ENCODE results near the gene TKT. TPM values are rescaled to one million over a fixed set of nuclear protein-coding genes. Genes with fewer than 3 reads are reported as not detected.

TKT gene
- total and polyA plus RNA-seq, 2 experiments from 2014 or later, result 584 to 1,411 TPM

- no peaks in the 10 kb centered on the region for H3K4me1 ChIP-seq (ENCODE audit: insufficient read depth)
- no peaks in the 10 kb centered on the region for H3K27me3 ChIP-seq (ENCODE audit: insufficient read depth)
- no peak for TF ChIP-seq JUNB (IDR thresholded peaks at IDR 0.05; ENCODE audit: unreplicated experiment)
- peak; percentile 96 to 99 for TF ChIP-seq CTCF (conservative IDR thresholded peaks at IDR 0.05; ENCODE audit: low read depth in 2 of 2)
- TF ChIP-seq POLR2AphosphoS5 (IDR thresholded peaks at IDR 0.05; ENCODE audit: low read depth), result no peak
- no peaks in the 10 kb centered on the region for H3K79me2 ChIP-seq (replicated peaks; ENCODE audit: insufficient read depth)
- Mint-ChIP-seq H3K27me3 (ENCODE audit: insufficient read depth, low read depth, poor library complexity) (peaks cover 51% of the 10 kb centered on the region), H3K27ac (peak overlapping the region; percentile 56; the same call in 1 of the 2 replicates), H3K4me1 (peaks cover 10% of the 10 kb centered on the region), H3K9me3 (0 out of 3 replicates have a peak, but pooled peaks cover 3% of the 10 kb centered on the region), H3K4me3 (no peak overlapping the region), H3K36me3 (ENCODE audit: low read depth) (peaks cover 35% of the 10 kb centered on the region)
- no peaks in the 10 kb centered on the region for H3K9me2 ChIP-seq (ENCODE audit: insufficient read depth)
- 0 out of 2 replicates have a peak, but pooled peaks cover 8% of the 10 kb centered on the region for H4K20me1 ChIP-seq (replicated peaks; ENCODE audit: insufficient read depth)
- ATAC-seq, result peak; percentile 81
- H3K27ac ChIP-seq (ENCODE audit: low read depth), result no peak overlapping the region
- peak; percentile 93 for DNase-seq (ENCODE audit: low spot score)
- H3K4me2 ChIP-seq, result no peak overlapping the region
- H3F3A ChIP-seq (replicated peaks; ENCODE audit: low read depth), result peaks cover 42% of the 10 kb centered on the region; the same call in 1 of the 2 replicates
- peaks cover 3% of the 10 kb centered on the region; the same call in 1 of the 2 replicates for H3K36me3 ChIP-seq (ENCODE audit: insufficient read depth)
- H2AFZ ChIP-seq, result no peak overlapping the region
- H3K4me3 ChIP-seq, result no peak overlapping the region
Observed at GRCh38 chr3:53219895-53220483, 35.8 kb downstream of the TKT start.

DNA sequence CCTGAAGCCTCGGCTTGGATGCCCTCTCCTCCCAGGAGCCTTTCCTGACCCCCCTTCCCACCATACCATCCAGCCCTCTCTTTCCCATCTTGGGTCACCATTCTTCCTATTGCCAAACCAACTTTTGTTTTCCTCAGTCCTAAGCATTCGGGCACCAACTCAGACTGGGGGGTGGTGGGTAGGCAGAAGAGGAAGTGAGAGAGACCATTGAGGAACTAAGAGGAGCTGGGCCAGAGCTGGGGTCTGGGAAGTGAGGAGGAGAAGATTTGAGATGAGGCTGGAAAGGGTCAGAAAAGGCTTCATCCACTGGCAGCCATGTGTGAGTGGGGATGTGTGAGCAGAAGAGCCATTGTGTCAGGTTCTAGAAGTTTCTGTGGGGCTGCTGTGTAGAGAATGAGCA is 37.7 kb downstream of the TKT start:
- Mint-ChIP-seq H3K4me3 (no peak overlapping the region), H3K27me3 (ENCODE audit: insufficient read depth, low read depth, poor library complexity) (peaks cover 52% of the 10 kb centered on the region), H3K36me3 (ENCODE audit: low read depth) (peaks cover 19% of the 10 kb centered on the region), H3K9me3 (0 out of 3 replicates have a peak, but pooled peaks cover 3% of the 10 kb centered on the region), H3K27ac (no peak overlapping the region), H3K4me1 (peaks cover 5% of the 10 kb centered on the region)
- Histone ChIP-seq H3F3A (replicated peaks; ENCODE audit: low read depth) (peaks cover 26% of the 10 kb centered on the region; the same call in 1 of the 2 replicates), H3K36me3 (ENCODE audit: insufficient read depth) (no peaks in the 10 kb centered on the region), H2AFZ (no peak overlapping the region), H4K20me1 (replicated peaks; ENCODE audit: insufficient read depth) (no peaks in the 10 kb centered on the region), H3K79me2 (replicated peaks; ENCODE audit: insufficient read depth) (no peaks in the 10 kb centered on the region), H3K4me2 (no peak overlapping the region), H3K4me3 (no peak overlapping the region), H3K9me2 (ENCODE audit: insufficient read depth) (no peaks in the 10 kb centered on the region), H3K27ac (ENCODE audit: low read depth) (no peak overlapping the region), H3K27me3 (ENCODE audit: insufficient read depth) (no peaks in the 10 kb centered on the region), H3K4me1 (ENCODE audit: insufficient read depth) (no peaks in the 10 kb centered on the region)
- DNase-seq (ENCODE audit: low spot score) (no peak), ATAC-seq (no peak)
- TF ChIP-seq POLR2AphosphoS5 (IDR thresholded peaks at IDR 0.05; ENCODE audit: low read depth) (no peak), EZH2 (IDR thresholded peaks at IDR 0.05; ENCODE audit: low read depth, unreplicated experiment) (no peak), STAT1 (IDR thresholded peaks at IDR 0.05; ENCODE audit: unreplicated experiment) (no peak), ZNF331 (CRISPR knock-in tag; IDR thresholded peaks at IDR 0.05; ENCODE audit: low read depth) (no peak), ETS1 (IDR thresholded peaks at IDR 0.05) (no peak), CTCF (conservative IDR thresholded peaks at IDR 0.05; ENCODE audit: low read depth in 2 of 2) (no peak), JUNB (IDR thresholded peaks at IDR 0.05; ENCODE audit: unreplicated experiment) (no peak)
- TF ChIP-seq, protein P1, sequence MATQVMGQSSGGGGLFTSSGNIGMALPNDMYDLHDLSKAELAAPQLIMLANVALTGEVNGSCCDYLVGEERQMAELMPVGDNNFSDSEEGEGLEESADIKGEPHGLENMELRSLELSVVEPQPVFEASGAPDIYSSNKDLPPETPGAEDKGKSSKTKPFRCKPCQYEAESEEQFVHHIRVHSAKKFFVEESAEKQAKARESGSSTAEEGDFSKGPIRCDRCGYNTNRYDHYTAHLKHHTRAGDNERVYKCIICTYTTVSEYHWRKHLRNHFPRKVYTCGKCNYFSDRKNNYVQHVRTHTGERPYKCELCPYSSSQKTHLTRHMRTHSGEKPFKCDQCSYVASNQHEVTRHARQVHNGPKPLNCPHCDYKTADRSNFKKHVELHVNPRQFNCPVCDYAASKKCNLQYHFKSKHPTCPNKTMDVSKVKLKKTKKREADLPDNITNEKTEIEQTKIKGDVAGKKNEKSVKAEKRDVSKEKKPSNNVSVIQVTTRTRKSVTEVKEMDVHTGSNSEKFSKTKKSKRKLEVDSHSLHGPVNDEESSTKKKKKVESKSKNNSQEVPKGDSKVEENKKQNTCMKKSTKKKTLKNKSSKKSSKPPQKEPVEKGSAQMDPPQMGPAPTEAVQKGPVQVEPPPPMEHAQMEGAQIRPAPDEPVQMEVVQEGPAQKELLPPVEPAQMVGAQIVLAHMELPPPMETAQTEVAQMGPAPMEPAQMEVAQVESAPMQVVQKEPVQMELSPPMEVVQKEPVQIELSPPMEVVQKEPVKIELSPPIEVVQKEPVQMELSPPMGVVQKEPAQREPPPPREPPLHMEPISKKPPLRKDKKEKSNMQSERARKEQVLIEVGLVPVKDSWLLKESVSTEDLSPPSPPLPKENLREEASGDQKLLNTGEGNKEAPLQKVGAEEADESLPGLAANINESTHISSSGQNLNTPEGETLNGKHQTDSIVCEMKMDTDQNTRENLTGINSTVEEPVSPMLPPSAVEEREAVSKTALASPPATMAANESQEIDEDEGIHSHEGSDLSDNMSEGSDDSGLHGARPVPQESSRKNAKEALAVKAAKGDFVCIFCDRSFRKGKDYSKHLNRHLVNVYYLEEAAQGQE (IDR thresholded peaks at IDR 0.05; ENCODE audit: unreplicated experiment), result no peak
